Measurements from ENCODE around the gene URM1. TPM values are rescaled to one million over a fixed set of nuclear protein-coding genes. Genes with fewer than 3 reads are reported as not detected.

The URM1 gene
- total RNA-seq, 5 donors from 2014 or later (not counting 1 experiment from before 2014, with no cell fraction given), result 38.7 to 55.8 (median 52.5) TPM

DNA sequence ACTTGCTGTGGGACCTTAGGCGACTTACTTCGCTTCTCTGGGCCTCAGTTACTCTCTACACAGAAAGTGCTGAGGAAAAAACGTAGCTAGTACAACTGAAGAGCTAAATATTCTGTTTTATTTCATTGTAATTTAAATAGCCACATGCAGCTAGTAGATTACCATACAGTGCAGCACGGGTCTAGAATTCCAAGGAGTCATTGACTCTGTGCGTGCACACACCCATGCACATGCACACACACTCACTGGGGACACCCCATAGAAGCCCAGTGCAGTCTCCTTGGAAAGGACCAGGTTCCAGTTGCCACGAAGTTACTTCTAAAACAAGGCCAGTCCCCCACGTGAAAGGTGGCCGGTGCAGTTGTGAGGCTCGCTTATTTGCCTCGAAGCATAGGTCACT is 17.0 kb downstream of the URM1 start:
- no peak for DNase-seq
- Histone ChIP-seq H3K4me3 (ENCODE audit: control insufficient read depth in 1 of 2, extremely low read depth in 1 of 2, low read length in 1 of 2) (no peak overlapping the region), H3K4me1 (ENCODE audit: control insufficient read depth in 1 of 2, extremely low read depth in 1 of 2, insufficient read depth in 2 of 2, low read length in 2 of 2) (no peaks in the 10 kb centered on the region), H3K9me3 (no peaks in the 10 kb centered on the region), H3K27ac (ENCODE audit: low read length) (no peak overlapping the region), H3K27me3 (replicated peaks in 1 of 2; ENCODE audit: control insufficient read depth in 2 of 2, extremely low read depth in 1 of 2, insufficient read depth in 2 of 2, low read length in 1 of 2) (no peaks in the 10 kb centered on the region), H3K36me3 (ENCODE audit: control insufficient read depth in 2 of 2, extremely low read depth in 1 of 2, insufficient read depth in 1 of 2, low read length in 1 of 2) (peaks cover 27 to 82% of the 10 kb centered on the region in 2 donors)
- Mint-ChIP-seq H3K4me1 (no peaks in the 10 kb centered on the region), H3K27ac (no peak overlapping the region), H3K9me3 (no peaks in the 10 kb centered on the region), H3K27me3 (no peaks in the 10 kb centered on the region), H3K4me3 (no peak overlapping the region), H3K36me3 (peaks cover 42% of the 10 kb centered on the region)
- CTCF ChIA-PET, result no interaction called here
- 98% methylated on average over 7 of the region's 10 CpGs for WGBS (ENCODE audit: insufficient coverage)
- no peak for ATAC-seq (replicated peaks in 1 of 4)
- POLR2A ChIA-PET, result interaction anchor here in 1 of 2 donors (0.5 kb wide), 1 partner anchor 33 kb away, joined by 4 read pairs; no protein-coding TSS in a partner anchor

DNA sequence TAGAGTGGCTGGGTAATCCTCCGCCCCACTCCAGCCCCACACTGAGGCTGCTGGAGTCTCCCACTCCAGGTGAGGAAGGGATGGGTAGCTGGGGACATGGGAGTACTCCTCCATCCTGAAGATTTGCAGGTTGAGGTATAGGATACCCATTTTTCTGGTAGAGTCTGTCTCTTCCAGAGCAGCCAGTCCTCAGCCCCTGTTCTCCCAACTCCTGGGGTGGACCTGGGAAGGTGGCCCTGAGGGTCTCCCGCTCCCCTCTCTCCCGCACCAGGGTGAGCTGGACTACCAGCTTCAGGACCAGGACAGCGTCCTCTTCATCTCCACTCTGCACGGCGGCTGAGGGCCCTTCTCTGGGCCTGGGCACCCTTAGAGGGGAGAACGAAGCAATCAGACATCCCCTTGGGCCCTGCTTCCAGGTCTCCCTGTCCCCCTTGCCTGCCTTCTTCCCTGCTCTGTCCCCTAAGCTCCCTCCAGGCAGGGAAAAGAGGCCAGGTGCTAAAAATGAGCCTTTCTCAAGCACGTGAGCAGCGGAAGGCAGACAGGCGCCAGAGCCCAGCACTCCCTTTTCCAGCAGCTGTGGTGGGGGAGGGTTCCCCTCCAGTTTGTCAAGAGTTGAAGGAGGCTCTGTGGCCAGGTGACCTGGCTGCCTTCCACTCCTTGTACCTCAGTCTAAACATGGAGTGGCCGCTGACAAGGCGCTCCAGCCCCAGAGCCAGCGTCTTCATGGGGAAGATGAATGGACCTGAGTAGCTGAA is 18.4 kb downstream of the URM1 start:
- Mint-ChIP-seq H3K9me3 (no peaks in the 10 kb centered on the region), H3K27me3 (no peaks in the 10 kb centered on the region), H3K27ac (no peak overlapping the region), H3K36me3 (peaks cover 41% of the 10 kb centered on the region), H3K4me3 (no peak overlapping the region), H3K4me1 (no peaks in the 10 kb centered on the region)
- ATAC-seq (replicated peaks in 1 of 4) (no peak), DNase-seq (no peak)
- no peak overlapping the region for H3K4me3 ChIP-seq (ENCODE audit: control insufficient read depth in 1 of 2, extremely low read depth in 1 of 2, low read length in 1 of 2)
- H3K36me3 ChIP-seq (ENCODE audit: control insufficient read depth in 2 of 2, extremely low read depth in 1 of 2, insufficient read depth in 1 of 2, low read length in 1 of 2), result peaks cover 19 to 68% of the 10 kb centered on the region in 2 donors
- ChIA-PET POLR2A (interaction anchor here in 1 of 2 donors (0.6 kb wide), 1 partner anchor 19 kb away, joined by 3 read pairs; no protein-coding TSS in a partner anchor), CTCF (no interaction called here)
- H3K4me1 ChIP-seq (ENCODE audit: control insufficient read depth in 1 of 2, extremely low read depth in 1 of 2, insufficient read depth in 2 of 2, low read length in 2 of 2), result no peaks in the 10 kb centered on the region
- no peaks in the 10 kb centered on the region for H3K9me3 ChIP-seq
- no peaks in the 10 kb centered on the region for H3K27me3 ChIP-seq (replicated peaks in 1 of 2; ENCODE audit: control insufficient read depth in 2 of 2, extremely low read depth in 1 of 2, insufficient read depth in 2 of 2, low read length in 1 of 2)
- no peak overlapping the region for H3K27ac ChIP-seq (ENCODE audit: low read length)
- WGBS (ENCODE audit: insufficient coverage), result 97% methylated on average over 6 of the region's 13 CpGs

DNA sequence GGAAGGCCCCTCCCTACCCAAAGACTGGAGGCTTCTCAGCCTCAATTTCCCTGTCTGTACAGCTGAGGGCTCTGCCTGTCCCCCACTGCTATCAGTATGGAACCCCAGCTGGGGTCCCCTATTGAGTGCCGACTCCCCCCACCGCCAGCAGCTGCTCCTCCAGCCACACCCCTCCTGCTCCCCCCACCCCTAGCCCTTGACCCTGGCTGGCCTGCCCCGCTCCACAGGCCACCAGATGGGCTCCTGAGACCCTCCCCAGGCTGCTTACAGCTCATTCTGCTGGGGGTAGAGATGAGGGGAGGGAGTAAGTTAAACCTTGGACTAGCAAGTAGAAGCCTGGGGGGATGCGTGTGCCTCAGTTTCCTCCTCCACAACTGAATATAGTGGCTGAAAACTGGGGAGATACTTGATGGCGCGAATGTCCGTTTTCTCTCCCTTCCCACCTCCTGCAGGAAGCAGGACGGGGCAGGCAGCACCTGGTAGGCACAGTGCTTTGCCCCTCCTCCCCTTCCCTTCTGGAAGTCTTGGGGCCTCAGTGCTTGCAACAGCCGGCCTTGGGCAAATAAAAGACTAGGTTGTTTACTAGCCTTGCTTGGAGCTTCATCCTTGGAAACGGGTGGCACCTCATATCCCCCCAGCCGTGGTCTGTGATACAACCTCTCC is 19.1 kb downstream of the URM1 start:
- 100% methylated on average over 1 of the region's 11 CpGs for WGBS (ENCODE audit: insufficient coverage)
- no peak for ATAC-seq (replicated peaks in 1 of 4)

DNA sequence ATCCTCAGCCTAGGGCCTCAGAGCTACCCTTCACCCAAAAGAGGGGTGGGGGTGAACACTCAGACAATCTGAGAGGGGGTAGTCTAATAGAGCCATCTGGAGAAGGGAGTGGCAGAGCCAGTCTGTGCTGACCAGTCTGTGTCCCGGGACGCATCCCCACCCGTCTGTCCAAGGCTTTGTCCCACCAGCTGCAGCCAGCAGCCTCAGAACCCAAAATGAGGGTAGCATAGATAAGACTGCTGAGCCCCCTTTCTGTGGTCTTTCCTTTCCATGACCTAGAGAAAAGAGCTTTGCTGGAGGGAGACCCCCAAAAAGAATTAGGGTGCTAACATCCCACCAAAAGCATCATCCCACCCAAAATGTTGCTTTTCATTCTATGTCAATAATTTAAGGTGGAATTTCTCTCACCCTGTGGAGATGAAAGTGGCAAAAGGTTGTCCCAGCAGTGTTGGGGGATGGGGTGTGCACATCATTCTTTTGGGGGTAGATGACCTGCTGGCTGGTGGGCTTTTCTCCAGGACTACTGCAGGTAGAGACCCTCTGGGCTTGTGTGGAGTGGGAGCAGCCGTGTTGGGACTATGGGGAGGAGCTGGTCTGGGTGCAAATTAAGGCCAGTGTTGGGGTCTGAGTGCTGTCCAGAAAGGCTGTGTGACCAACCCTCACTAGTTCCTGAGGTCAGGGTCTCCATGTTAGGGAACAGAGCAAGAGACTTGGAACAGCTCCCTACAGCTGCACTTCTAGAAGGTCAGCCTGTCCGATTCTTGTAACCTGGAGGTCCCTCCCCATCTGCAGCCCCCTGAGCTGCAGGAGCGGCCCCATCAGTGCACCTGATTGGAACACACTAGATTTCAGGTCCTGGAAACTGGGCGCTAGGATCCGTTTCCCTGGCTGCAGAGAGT is 19.9 kb downstream of the URM1 start:
- H3K27ac Mint-ChIP-seq, result no peak overlapping the region
- Histone ChIP-seq H3K27ac (ENCODE audit: low read length) (no peak overlapping the region), H3K9me3 (no peaks in the 10 kb centered on the region), H3K36me3 (ENCODE audit: control insufficient read depth in 2 of 2, extremely low read depth in 1 of 2, insufficient read depth in 1 of 2, low read length in 1 of 2) (peaks cover 19 to 57% of the 10 kb centered on the region in 2 donors), H3K4me3 (ENCODE audit: control insufficient read depth in 1 of 2, extremely low read depth in 1 of 2, low read length in 1 of 2) (no peak overlapping the region), H3K4me1 (ENCODE audit: control insufficient read depth in 1 of 2, extremely low read depth in 1 of 2, insufficient read depth in 2 of 2, low read length in 2 of 2) (no peaks in the 10 kb centered on the region), H3K27me3 (replicated peaks in 1 of 2; ENCODE audit: control insufficient read depth in 2 of 2, extremely low read depth in 1 of 2, insufficient read depth in 2 of 2, low read length in 1 of 2) (peaks cover 0 to 6% of the 10 kb centered on the region in 2 experiments)
- H3K4me1 Mint-ChIP-seq, result no peaks in the 10 kb centered on the region
- WGBS (ENCODE audit: insufficient coverage), result 100% methylated on average over 4 of the region's 8 CpGs
- DNase-seq (no peak), ATAC-seq (replicated peaks in 1 of 4) (no peak)
- ChIA-PET CTCF (no interaction called here), POLR2A (no interaction called here)
- no peak overlapping the region for H3K4me3 Mint-ChIP-seq
- H3K36me3 Mint-ChIP-seq, result peaks cover 31% of the 10 kb centered on the region
- H3K27me3 Mint-ChIP-seq, result no peaks in the 10 kb centered on the region
- H3K9me3 Mint-ChIP-seq, result no peaks in the 10 kb centered on the region

More for the DNA sequence above, 19.1 kb downstream of the URM1 start:
- Mint-ChIP-seq H3K36me3 (peaks cover 34% of the 10 kb centered on the region), H3K4me1 (no peaks in the 10 kb centered on the region), H3K27ac (no peak overlapping the region), H3K27me3 (no peaks in the 10 kb centered on the region), H3K9me3 (no peaks in the 10 kb centered on the region), H3K4me3 (no peak overlapping the region)
- Histone ChIP-seq H3K9me3 (no peaks in the 10 kb centered on the region), H3K27me3 (replicated peaks in 1 of 2; ENCODE audit: control insufficient read depth in 2 of 2, extremely low read depth in 1 of 2, insufficient read depth in 2 of 2, low read length in 1 of 2) (peaks cover 0 to under 1% of the 10 kb centered on the region in 2 experiments), H3K4me3 (ENCODE audit: control insufficient read depth in 1 of 2, extremely low read depth in 1 of 2, low read length in 1 of 2) (no peak overlapping the region), H3K36me3 (ENCODE audit: control insufficient read depth in 2 of 2, extremely low read depth in 1 of 2, insufficient read depth in 1 of 2, low read length in 1 of 2) (peaks cover 19 to 61% of the 10 kb centered on the region in 2 donors), H3K27ac (ENCODE audit: low read length) (no peak overlapping the region), H3K4me1 (ENCODE audit: control insufficient read depth in 1 of 2, extremely low read depth in 1 of 2, insufficient read depth in 2 of 2, low read length in 2 of 2) (no peaks in the 10 kb centered on the region)
- DNase-seq, result no peak
- CTCF ChIA-PET, result no interaction called here
- POLR2A ChIA-PET, result no interaction called here

DNA sequence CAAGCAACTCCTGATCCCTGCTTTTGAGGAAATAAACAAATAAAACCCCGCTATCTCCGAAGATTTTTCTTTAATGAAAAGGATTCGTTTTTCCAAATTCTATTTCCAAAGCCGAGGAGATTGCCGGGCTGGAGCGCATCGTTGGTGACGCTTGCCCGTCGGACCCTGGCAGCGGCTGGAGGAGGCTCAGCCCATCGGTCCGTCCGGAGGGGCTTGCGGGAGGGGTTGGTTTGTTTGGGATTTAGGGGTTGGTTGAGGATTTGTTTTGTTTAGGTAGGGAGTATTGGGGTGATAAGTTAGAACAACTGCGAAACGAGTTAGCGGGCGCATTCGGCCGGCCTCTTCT is 20.8 kb downstream of the URM1 start:
- no peaks in the 10 kb centered on the region for H3K9me3 ChIP-seq
- DNase-seq (no peak), ATAC-seq (replicated peaks in 1 of 4) (no peak)
- WGBS (ENCODE audit: insufficient coverage), result 97% methylated on average over 16 of the region's 21 CpGs
- Mint-ChIP-seq H3K4me1 (peaks cover 2 to 3% (median 2%) of the 10 kb centered on the region in 3 donors), H3K4me3 (no peak overlapping the region), H3K27ac (no peak overlapping the region), H3K9me3 (no peaks in the 10 kb centered on the region), H3K27me3 (no peaks in the 10 kb centered on the region), H3K36me3 (peaks cover 30% of the 10 kb centered on the region)
- H3K36me3 ChIP-seq (ENCODE audit: control insufficient read depth in 2 of 2, extremely low read depth in 1 of 2, insufficient read depth in 1 of 2, low read length in 1 of 2), result peaks cover 19 to 52% of the 10 kb centered on the region in 2 donors
- H3K27ac ChIP-seq (ENCODE audit: low read length), result no peak overlapping the region
- peaks cover 0 to 6% of the 10 kb centered on the region in 2 experiments for H3K27me3 ChIP-seq (replicated peaks in 1 of 2; ENCODE audit: control insufficient read depth in 2 of 2, extremely low read depth in 1 of 2, insufficient read depth in 2 of 2, low read length in 1 of 2)
- CTCF ChIA-PET, result no interaction called here
- no peaks in the 10 kb centered on the region for H3K4me1 ChIP-seq (ENCODE audit: control insufficient read depth in 1 of 2, extremely low read depth in 1 of 2, insufficient read depth in 2 of 2, low read length in 2 of 2)
- POLR2A ChIA-PET, result no interaction called here
- H3K4me3 ChIP-seq (ENCODE audit: control insufficient read depth in 1 of 2, extremely low read depth in 1 of 2, low read length in 1 of 2), result no peak overlapping the region

Data from T-cell (primary cell).